AG10803 (cell line): Measurements from ENCODE around the gene WBP1.

Experiments
- DNase-seq: peaks from one replicate; pipeline ENCODE4 v3.0.0; 2010; ENCODE audit warnings: low read depth
- H3K4me3 ChIP-seq: 2 replicates; pipeline ENCODE4 v1.5.1; 2011; ENCODE audit warnings: mild to moderate bottlenecking, low read length, control low read depth
- TF ChIP-seq, protein P1 (sequence below): conservative IDR thresholded peaks from 2 replicates; pipeline ENCODE4 v1.5.1; 2011; ENCODE audit warnings: mild to moderate bottlenecking, low read length, control low read depth, inconsistent platforms

Gene WBP1

DNA sequence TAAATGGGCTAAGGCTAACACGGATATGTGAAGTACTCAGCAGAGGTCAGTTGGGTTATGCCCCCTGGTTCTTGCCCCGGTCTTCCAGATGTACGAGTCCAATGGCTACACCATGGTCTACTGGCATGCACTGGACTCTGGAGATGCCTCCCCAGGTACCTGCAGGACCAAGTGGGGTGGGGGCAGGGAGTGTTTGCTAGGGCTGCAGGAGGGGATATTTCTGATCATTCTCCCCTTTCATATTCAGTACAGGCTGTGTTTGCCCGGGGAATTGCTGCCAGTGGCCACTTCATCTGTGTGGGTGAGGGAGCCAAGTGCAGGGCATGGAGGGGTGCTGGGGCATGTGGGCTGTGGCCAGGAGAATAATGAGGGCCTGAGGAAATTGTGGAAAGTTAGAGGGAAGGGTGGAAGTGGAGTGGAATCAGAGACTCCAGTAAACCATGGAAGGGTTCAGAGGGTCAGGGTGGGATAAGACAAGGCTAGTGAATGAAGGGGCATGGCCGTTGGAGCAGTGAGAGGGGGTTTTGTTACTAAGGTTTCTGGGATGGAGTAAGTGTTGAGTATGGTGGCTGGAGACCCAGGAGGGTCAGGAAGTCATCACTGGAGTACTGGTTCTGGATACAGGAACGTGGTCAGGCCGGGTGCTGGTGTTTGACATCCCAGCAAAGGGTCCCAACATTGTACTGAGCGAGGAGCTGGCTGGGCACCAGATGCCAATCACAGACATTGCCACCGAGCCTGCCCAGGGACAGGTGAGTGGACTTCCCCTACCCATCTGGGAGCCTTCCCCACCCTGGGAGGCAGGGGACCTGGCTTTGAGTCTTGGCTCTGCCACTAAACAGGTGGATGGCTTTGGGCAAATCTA lies 34.8 kb upstream of the WBP1 start:
- H3K4me3 ChIP-seq: no peak overlapping the region
- TF ChIP-seq, protein P1, sequence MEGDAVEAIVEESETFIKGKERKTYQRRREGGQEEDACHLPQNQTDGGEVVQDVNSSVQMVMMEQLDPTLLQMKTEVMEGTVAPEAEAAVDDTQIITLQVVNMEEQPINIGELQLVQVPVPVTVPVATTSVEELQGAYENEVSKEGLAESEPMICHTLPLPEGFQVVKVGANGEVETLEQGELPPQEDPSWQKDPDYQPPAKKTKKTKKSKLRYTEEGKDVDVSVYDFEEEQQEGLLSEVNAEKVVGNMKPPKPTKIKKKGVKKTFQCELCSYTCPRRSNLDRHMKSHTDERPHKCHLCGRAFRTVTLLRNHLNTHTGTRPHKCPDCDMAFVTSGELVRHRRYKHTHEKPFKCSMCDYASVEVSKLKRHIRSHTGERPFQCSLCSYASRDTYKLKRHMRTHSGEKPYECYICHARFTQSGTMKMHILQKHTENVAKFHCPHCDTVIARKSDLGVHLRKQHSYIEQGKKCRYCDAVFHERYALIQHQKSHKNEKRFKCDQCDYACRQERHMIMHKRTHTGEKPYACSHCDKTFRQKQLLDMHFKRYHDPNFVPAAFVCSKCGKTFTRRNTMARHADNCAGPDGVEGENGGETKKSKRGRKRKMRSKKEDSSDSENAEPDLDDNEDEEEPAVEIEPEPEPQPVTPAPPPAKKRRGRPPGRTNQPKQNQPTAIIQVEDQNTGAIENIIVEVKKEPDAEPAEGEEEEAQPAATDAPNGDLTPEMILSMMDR: no peak
- DNase-seq: no peak

DNA sequence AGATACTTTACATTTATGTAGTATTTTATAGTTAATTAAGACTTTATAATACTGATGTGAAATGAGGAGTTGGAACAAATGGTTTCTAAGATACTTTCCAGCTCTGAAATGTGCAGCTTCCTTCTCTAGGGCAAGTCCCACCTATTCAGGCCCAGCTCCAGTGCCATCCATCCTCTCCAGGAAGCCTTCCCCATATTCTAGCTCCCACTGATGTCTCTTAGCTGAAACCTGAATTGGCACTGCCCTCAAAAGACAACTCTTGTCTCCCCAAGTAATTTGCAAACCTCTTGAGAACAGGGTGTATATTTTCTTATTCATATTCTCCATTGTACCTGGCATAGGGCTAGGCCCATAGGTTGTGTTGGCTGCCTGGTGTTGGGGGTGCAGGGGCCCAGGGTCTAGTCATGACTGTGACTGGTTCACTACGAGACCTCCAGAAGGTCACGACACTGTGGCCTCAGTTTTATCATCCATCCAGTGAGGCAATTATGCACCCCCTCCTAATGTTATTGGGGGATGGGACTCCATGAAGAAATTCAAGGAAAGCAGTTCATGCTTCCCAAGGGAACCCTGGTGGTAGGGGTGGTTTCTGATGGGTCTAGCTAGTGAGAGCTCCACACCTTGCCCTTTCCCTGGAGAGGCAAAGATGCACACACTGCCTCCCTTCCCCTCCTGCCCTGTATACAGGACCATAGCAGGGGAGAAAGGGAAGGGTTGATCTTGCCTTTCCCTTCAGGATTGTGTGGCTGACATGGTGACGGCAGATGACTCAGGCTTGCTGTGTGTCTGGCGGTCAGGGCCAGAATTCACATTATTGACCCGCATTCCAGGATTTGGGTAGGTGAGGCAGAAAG lies 33.9 kb upstream of the WBP1 start:
- H3K4me3 ChIP-seq: no peak overlapping the region
- DNase-seq: no peak
- TF ChIP-seq, protein P1: no peak

DNA sequence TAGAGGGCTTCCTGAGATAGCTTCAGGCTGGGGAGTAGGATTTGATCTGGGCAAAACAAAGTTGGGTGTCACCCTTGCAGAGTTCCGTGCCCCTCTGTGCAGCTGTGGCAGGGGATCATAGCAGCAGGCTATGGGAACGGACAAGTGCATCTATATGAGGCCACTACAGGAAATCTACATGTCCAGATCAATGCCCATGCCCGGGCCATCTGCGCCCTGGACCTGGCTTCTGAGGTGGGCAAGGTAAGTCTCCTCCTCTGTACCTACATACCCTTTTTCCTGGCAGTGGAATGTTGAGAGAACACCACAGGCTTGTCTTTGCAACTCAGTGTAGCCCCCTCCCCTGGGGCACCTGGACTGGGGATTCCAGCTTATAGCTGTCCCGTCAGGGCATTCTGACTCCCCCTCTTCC lies 33.2 kb upstream of the WBP1 start:
- H3K4me3 ChIP-seq: no peak overlapping the region
- TF ChIP-seq, protein P1: no peak
- DNase-seq: no peak

DNA sequence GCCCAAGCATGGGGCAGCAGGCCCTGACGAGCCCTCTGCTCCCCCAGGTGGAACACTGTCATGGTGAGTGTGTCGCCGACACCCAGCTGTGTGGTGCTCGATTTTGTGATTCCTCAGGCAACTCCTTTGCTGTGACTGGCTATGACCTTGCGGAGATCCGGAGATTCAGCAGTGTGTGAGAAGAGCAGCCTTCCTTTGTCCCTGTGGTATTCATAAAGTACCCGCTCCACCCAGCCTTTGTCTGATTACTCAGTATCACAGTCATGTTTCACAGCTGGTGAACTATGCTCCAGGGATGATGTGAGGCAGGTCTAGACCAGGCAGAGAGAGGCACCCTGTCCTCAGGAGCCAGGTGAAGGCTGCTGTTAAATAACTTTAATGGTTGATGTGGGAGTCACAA lies 32.7 kb upstream of the WBP1 start:
- H3K4me3 ChIP-seq: no peak overlapping the region
- TF ChIP-seq, protein P1: no peak

DNA sequence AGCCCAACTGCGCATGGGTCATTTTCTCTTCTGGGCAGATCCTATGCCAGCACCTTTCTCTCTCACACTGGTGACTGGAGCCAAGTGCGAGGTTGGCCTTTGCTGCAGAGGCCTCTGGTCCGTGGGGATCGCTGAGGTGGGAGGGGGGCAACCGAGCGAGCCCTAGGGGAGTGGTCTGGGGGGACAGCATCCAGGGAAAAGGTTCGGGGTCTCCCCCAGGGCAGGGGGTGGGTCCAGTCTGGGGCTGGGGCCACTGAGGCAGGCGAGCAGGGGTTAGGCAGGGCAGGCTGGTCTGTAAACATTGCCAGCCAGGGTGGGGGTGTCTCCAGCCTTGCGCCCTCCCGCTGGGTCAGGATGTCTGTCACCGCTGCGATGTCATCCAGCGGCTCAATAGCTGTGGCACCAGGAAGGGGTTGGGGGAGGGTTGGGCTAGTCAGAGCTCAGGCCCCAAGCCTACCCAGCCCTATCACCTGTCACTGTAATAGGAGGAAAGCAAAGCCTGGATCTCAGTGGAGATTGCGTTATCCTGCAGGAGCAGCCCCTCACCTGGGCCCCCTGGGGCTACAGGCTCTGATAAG lies 32.0 kb upstream of the WBP1 start:
- TF ChIP-seq, protein P1: no peak
- DNase-seq: no peak

More for the DNA sequence above, 32.7 kb upstream of the WBP1 start:
- no peak for DNase-seq

DNA sequence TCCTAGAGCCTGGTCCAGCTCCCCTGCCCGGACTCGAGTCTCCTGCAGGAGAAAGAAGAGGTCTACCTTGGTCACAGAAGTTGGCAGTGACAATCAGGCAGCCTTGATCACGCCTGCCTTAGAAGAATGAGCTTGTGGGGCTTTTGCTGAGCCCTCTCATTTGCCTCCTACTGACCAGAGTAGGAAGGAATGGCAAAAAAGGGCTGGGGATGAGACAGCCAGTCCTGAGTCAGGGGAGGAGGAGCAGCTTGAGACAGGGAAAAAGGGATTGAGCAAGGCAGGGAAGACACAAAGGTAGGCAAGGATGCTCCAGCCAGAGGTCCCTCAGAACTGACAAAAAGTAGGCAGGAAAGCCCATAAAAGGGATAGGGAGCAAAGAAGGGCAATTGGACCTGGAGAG lies 30.7 kb upstream of the WBP1 start:
- TF ChIP-seq, protein P1: no peak
- H3K4me3 ChIP-seq: no peak overlapping the region
- no peak for DNase-seq

More for the DNA sequence above, 32.0 kb upstream of the WBP1 start:
- no peak overlapping the region for H3K4me3 ChIP-seq
